HCT116 (cell line): Measurements from ENCODE around the gene RTN4RL2. TPM values are rescaled to one million over a fixed set of nuclear protein-coding genes. Genes with fewer than 3 reads are reported as not detected.

Experiments
- ATAC-seq: fragments of 200-7000 bp; cut with Tn5 transposase; 2 replicates; pipeline ENCODE4 v1.9.1; 2020; ENCODE audit warnings: mild to moderate bottlenecking, moderate library complexity
- BruUV-seq: library from RNA; stranded (reverse); fragments of 400-500 nt; replicated peaks from 2 replicates; lab custom pipeline; 2021; lab: Mats Ljungman, UMichigan
- CTCF ChIA-PET: fragments of 300-600 bp; sonication (Branson Sonifier 250); formaldehyde crosslinking; loops from one replicate; lab custom pipeline; 2021; ENCODE audit warnings: antibody characterized with exemption; lab: Charles Lee
- POLR2A ChIA-PET: fragments of 300-600, 350-600 bp; sonication (Branson Sonifier 250); formaldehyde crosslinking; loops from one replicate; lab custom pipeline; 2021; ENCODE audit warnings: antibody characterized with exemption; lab: Charles Lee
- RAD21 ChIA-PET, 2 experiments: fragments of 300-600 bp; sonication (Branson Sonifier 250); formaldehyde crosslinking; loops; one replicate each; lab custom pipeline; 2023; ENCODE audit warnings: low total read pairs in 2 of 2; ENCODE audit not compliant: uncharacterized antibody in 2 of 2, unreplicated experiment in 2 of 2, low non-redundant PET in 1 of 2; lab: Charles Lee
- DNase-seq: peaks from one replicate; pipeline ENCODE4 v3.0.0-alpha.2; 2010; ENCODE audit warnings: low read depth, low spot score
- H2AFZ ChIP-seq: fragments of 200-600 bp; shearing (Covaris generic), sonication (generic); 2 replicates; pipeline ENCODE4 v1.6.1; 2017; ENCODE audit warnings: low read depth, mixed run types, mixed read lengths, antibody characterized with exemption, low read length; ENCODE audit not compliant: poor library complexity, severe bottlenecking
- H3K27ac ChIP-seq: 2 replicates; pipeline ENCODE4 v1.5.1; 2012; ENCODE audit warnings: low read depth, low read length
- H3K27me3 ChIP-seq: fragments of 200-600 bp; sonication (generic); 2 replicates; pipeline ENCODE4 v1.6.1; 2016; ENCODE audit warnings: mixed run types, low read length, mixed read lengths; ENCODE audit not compliant: insufficient read depth
- H3K36me3 ChIP-seq, 2 experiments: fragments of 200-500 bp in 1 of 2; fragments of 200-600 bp in 1 of 2; sonication (Bioruptor generic) in 1 of 2; sonication (generic) in 1 of 2; 2 replicates each; pipeline versions ENCODE4 v1.5.1 to v1.6.1; 2014 to 2016; ENCODE audit warnings: low read length in 2 of 2, inconsistent platforms in 1 of 2, mixed read lengths in 1 of 2, mixed run types in 1 of 2; ENCODE audit not compliant: insufficient read depth in 2 of 2, control insufficient read depth in 1 of 2
- H3K4me1 ChIP-seq, 2 experiments: fragments of 200-600 bp in 1 of 2; sonication (generic) in 1 of 2; 2 replicates each; pipeline versions ENCODE4 v1.5.1 to v1.6.1; 2012 to 2017; ENCODE audit warnings: low read length in 2 of 2, inconsistent platforms in 1 of 2, mild to moderate bottlenecking in 1 of 2, mixed read lengths in 1 of 2, mixed run types in 1 of 2, moderate library complexity in 1 of 2; ENCODE audit not compliant: insufficient read depth in 2 of 2, control insufficient read depth in 1 of 2
- H3K4me2 ChIP-seq: fragments of 200-600 bp; sonication (generic); 2 replicates; pipeline ENCODE4 v1.6.1; 2017; ENCODE audit warnings: mixed run types, low read length, mixed read lengths
- H3K4me3 ChIP-seq, 2 experiments: fragments of 200-600 bp in 1 of 2; sonication (generic) in 1 of 2; replicated peaks in 1 of 2; 2 replicates each; pipeline ENCODE4 v1.5.1; 2011 to 2016; ENCODE audit warnings: low read length in 2 of 2, control low read depth in 1 of 2, low read depth in 1 of 2, mild to moderate bottlenecking in 1 of 2, mixed read lengths in 1 of 2, mixed run types in 1 of 2
- H3K79me2 ChIP-seq: fragments of 200-600 bp; sonication (generic); 2 replicates; pipeline ENCODE4 v1.6.1; 2017; ENCODE audit warnings: mild to moderate bottlenecking, mixed run types, low read length, moderate library complexity, mixed read lengths; ENCODE audit not compliant: insufficient read depth
- H3K9ac ChIP-seq: fragments of 200-600 bp; sonication (generic); 2 replicates; pipeline ENCODE4 v1.6.1; 2016; ENCODE audit warnings: low read length, mixed read lengths
- H3K9me2 ChIP-seq: fragments of 200-600 bp; sonication (generic), shearing (Covaris generic); 2 replicates; pipeline ENCODE4 v1.6.1; 2017; ENCODE audit warnings: mixed run types, mild to moderate bottlenecking, moderate library complexity; ENCODE audit not compliant: insufficient read depth
- H3K9me3 ChIP-seq, 2 experiments: fragments of 200-500 bp in 1 of 2; fragments of 200-600 bp in 1 of 2; sonication (Bioruptor generic) in 1 of 2; sonication (generic) in 1 of 2; 2 replicates each; pipeline ENCODE4 v1.6.1; 2014 to 2017; ENCODE audit warnings: low read length in 2 of 2, mixed read lengths in 2 of 2, inconsistent platforms in 1 of 2, low read depth in 1 of 2, mild to moderate bottlenecking in 1 of 2, mixed run types in 1 of 2, moderate library complexity in 1 of 2; ENCODE audit not compliant: control insufficient read depth in 1 of 2, insufficient read depth in 1 of 2
- H4K20me1 ChIP-seq: fragments of 200-600 bp; sonication (generic), shearing (Covaris generic); 2 replicates; pipeline ENCODE4 v1.6.1; 2017; ENCODE audit warnings: mixed run types, mild to moderate bottlenecking, moderate library complexity; ENCODE audit not compliant: insufficient read depth
- CEBPB ChIP-seq: IDR thresholded peaks from 2 replicates; pipeline ENCODE4 v1.6.1; 2012; ENCODE audit warnings: low read depth
- ELF1 ChIP-seq: IDR thresholded peaks from 2 replicates; pipeline ENCODE4 v1.6.1; 2012; ENCODE audit warnings: low read depth, borderline replicate concordance
- EZH2 ChIP-seq: fragments of 200-600 bp; sonication (generic); IDR thresholded peaks from 2 replicates; pipeline ENCODE4 v1.6.1; 2017; ENCODE audit warnings: antibody characterized with exemption, mixed run types
- FOSL1 ChIP-seq: IDR thresholded peaks from 2 replicates; pipeline ENCODE4 v1.6.1; 2012; ENCODE audit warnings: low read depth
- JUND ChIP-seq: IDR thresholded peaks from 2 replicates; pipeline ENCODE4 v1.6.1; 2012
- POLR2A ChIP-seq: IDR thresholded peaks from 2 replicates; pipeline ENCODE4 v1.7.0; 2011; ENCODE audit warnings: borderline replicate concordance; ENCODE audit not compliant: insufficient read depth, insufficient read length; ENCODE audit errors: extremely low read depth
- RAD21 ChIP-seq: IDR thresholded peaks from 2 replicates; pipeline ENCODE4 v1.6.1; 2012; ENCODE audit warnings: low read depth, mild to moderate bottlenecking
- SIN3A ChIP-seq: IDR thresholded peaks from 2 replicates; pipeline ENCODE4 v1.6.1; 2012; ENCODE audit warnings: low read depth
- SP1 ChIP-seq: IDR thresholded peaks from 2 replicates; pipeline ENCODE4 v1.6.1; 2012; ENCODE audit warnings: low read depth
- SRF ChIP-seq: IDR thresholded peaks from 2 replicates; pipeline ENCODE4 v1.6.1; 2012; ENCODE audit warnings: low read depth
- YY1 ChIP-seq: IDR thresholded peaks from 2 replicates; pipeline ENCODE4 v1.6.1; 2011; ENCODE audit warnings: low read length, low read depth, moderate library complexity, mild to moderate bottlenecking; ENCODE audit not compliant: insufficient replicate concordance; ENCODE audit errors: extremely low read depth
- ZNF274 ChIP-seq: fragments of 200-500 bp; sonication (Bioruptor generic); IDR thresholded peaks from 2 replicates; pipeline ENCODE4 v1.6.1; 2014; ENCODE audit warnings: mild to moderate bottlenecking, low read depth, low read length, inconsistent platforms
- intact Hi-C: fragments of 100-400 bp; cut with micrococcal nuclease; formaldehyde crosslinking; loops from 2 replicates; pipeline ENCODE4 v1.10.0; 2022
- total RNA-seq: library from RNA; stranded (reverse); gene quantifications from one replicate; pipeline ENCODE4 v1.2.1, GENCODE V29; 2021; ENCODE audit not compliant: unreplicated experiment
- TF ChIP-seq, protein P1 (sequence below): IDR thresholded peaks from 2 replicates; pipeline ENCODE4 v1.6.1; 2012
- TF ChIP-seq, protein P2 (sequence below): IDR thresholded peaks from 2 replicates; pipeline ENCODE4 v1.6.1; 2012; ENCODE audit warnings: low read depth
- TF ChIP-seq, protein P3 (sequence below): IDR thresholded peaks from 2 replicates; pipeline ENCODE4 v1.6.1; 2012
- TF ChIP-seq, protein P4 (sequence below), 3 experiments: fragments of 200-600 bp in 1 of 3; sonication (generic) in 1 of 3; IDR thresholded peaks in 2 of 3; conservative IDR thresholded peaks in 1 of 3; 2 replicates each; pipeline ENCODE4 v1.5.1; 2012 to 2017; ENCODE audit warnings: low read depth in 2 of 3, low read length in 2 of 3, antibody characterized with exemption in 1 of 3, borderline replicate concordance in 1 of 3, control low read depth in 1 of 3, mild to moderate bottlenecking in 1 of 3, mixed read lengths in 1 of 3, mixed run types in 1 of 3, moderate library complexity in 1 of 3; ENCODE audit not compliant: insufficient read depth in 1 of 3

Gene RTN4RL2
- total RNA-seq, 1 experiment from 2014 or later: 24.0 TPM

DNA sequence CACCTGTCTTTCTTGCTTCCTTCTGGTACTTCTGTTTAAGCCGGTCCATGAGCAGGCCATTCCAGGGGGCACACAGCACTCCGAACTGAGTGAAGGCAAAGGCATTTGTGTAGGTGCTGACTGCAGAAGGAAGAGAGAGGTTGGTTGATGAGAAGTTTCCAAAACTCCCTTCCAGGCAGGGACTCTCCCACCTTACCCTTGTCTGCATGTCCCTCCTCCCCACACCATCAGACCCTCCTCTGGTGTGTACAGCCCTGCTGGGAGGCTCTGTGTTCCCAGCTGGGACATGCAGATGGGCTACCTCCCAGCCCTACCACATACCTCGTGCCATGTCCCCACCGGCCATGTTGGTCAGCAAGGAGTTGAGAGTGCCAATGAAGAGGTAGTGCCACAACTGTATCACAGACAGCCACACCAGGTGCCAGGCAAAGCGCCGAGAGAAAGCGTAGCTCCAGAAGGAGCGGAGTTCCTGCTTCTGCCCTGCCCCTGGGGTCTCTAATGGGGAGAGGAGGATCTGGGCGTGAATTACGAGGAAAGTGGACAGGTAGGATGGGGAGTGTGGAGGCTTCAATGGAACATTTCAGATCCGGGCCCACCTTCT, 45.6 kb upstream of the RTN4RL2 start:
- BruUV-seq: no TSS peak
- Histone ChIP-seq H3K9ac (no peak overlapping the region), H3K4me3 (no peak overlapping the region), H3K27me3 (no peaks in the 10 kb centered on the region)
- CTCF ChIA-PET: no interaction called here
- TF ChIP-seq POLR2A (no peak), ELF1 (no peak), SP1 (no peak), SIN3A (no peak), ZNF274 (no peak), YY1 (no peak)
- TF ChIP-seq, protein P1, sequence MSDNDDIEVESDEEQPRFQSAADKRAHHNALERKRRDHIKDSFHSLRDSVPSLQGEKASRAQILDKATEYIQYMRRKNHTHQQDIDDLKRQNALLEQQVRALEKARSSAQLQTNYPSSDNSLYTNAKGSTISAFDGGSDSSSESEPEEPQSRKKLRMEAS: no peak
- TF ChIP-seq, all 23 proteins: peak for 0
- H3K9me2 ChIP-seq: no peaks in the 10 kb centered on the region
- ChIA-PET POLR2A (no interaction called here), RAD21 (no interaction called here)
- no peak overlapping the region for H2AFZ ChIP-seq
- H3K79me2 ChIP-seq: no peaks in the 10 kb centered on the region
- no peak for DNase-seq
- no peak for ATAC-seq
- H4K20me1 ChIP-seq: no peaks in the 10 kb centered on the region
- intact Hi-C loops: no loop called here
- H3K9me3 ChIP-seq: no peaks in the 10 kb centered on the region
- no peak overlapping the region for H3K27ac ChIP-seq
- H3K36me3 ChIP-seq: peaks cover 0 to 4% of the 10 kb centered on the region in 2 experiments; a peak in 2 of 4 replicates
- H3K4me2 ChIP-seq: no peak overlapping the region
- peaks cover 0 to 4% of the 10 kb centered on the region in 2 experiments; a peak in 1 of 4 replicates for H3K4me1 ChIP-seq

- peaks cover 0 to 4% of the 10 kb centered on the region in 2 experiments; a peak in 1 of 4 replicates for H3K36me3 ChIP-seq
- BruUV-seq: no TSS peak
- TF ChIP-seq SP1: no peak
- TF ChIP-seq, protein P2, sequence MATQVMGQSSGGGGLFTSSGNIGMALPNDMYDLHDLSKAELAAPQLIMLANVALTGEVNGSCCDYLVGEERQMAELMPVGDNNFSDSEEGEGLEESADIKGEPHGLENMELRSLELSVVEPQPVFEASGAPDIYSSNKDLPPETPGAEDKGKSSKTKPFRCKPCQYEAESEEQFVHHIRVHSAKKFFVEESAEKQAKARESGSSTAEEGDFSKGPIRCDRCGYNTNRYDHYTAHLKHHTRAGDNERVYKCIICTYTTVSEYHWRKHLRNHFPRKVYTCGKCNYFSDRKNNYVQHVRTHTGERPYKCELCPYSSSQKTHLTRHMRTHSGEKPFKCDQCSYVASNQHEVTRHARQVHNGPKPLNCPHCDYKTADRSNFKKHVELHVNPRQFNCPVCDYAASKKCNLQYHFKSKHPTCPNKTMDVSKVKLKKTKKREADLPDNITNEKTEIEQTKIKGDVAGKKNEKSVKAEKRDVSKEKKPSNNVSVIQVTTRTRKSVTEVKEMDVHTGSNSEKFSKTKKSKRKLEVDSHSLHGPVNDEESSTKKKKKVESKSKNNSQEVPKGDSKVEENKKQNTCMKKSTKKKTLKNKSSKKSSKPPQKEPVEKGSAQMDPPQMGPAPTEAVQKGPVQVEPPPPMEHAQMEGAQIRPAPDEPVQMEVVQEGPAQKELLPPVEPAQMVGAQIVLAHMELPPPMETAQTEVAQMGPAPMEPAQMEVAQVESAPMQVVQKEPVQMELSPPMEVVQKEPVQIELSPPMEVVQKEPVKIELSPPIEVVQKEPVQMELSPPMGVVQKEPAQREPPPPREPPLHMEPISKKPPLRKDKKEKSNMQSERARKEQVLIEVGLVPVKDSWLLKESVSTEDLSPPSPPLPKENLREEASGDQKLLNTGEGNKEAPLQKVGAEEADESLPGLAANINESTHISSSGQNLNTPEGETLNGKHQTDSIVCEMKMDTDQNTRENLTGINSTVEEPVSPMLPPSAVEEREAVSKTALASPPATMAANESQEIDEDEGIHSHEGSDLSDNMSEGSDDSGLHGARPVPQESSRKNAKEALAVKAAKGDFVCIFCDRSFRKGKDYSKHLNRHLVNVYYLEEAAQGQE: no peak
- no peak for TF ChIP-seq CEBPB
- no peak for TF ChIP-seq EZH2
- TF ChIP-seq, protein P3, sequence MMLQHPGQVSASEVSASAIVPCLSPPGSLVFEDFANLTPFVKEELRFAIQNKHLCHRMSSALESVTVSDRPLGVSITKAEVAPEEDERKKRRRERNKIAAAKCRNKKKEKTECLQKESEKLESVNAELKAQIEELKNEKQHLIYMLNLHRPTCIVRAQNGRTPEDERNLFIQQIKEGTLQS: no peak
- TF ChIP-seq, protein P1: no peak
- TF ChIP-seq RAD21: no peak
- TF ChIP-seq FOSL1: no peak
- no peak for TF ChIP-seq JUND
- no peak for TF ChIP-seq SRF
- TF ChIP-seq, protein P4, sequence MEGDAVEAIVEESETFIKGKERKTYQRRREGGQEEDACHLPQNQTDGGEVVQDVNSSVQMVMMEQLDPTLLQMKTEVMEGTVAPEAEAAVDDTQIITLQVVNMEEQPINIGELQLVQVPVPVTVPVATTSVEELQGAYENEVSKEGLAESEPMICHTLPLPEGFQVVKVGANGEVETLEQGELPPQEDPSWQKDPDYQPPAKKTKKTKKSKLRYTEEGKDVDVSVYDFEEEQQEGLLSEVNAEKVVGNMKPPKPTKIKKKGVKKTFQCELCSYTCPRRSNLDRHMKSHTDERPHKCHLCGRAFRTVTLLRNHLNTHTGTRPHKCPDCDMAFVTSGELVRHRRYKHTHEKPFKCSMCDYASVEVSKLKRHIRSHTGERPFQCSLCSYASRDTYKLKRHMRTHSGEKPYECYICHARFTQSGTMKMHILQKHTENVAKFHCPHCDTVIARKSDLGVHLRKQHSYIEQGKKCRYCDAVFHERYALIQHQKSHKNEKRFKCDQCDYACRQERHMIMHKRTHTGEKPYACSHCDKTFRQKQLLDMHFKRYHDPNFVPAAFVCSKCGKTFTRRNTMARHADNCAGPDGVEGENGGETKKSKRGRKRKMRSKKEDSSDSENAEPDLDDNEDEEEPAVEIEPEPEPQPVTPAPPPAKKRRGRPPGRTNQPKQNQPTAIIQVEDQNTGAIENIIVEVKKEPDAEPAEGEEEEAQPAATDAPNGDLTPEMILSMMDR (IDR thresholded peaks at IDR 0.05 in 2 of 3, conservative IDR thresholded peaks at IDR 0.05 in 1 of 3; ENCODE audit: borderline replicate concordance in 1 of 3, insufficient read depth in 1 of 3, low read depth in 2 of 3, low read length in 2 of 3): no peak
Observed at GRCh38 chr11:57416436-57416835, 43.9 kb upstream of the RTN4RL2 start.

More at GRCh38 chr11:57416436-57416835, 43.9 kb upstream of the RTN4RL2 start:
- ChIA-PET CTCF (no interaction called here), POLR2A (no interaction called here), RAD21 (no interaction called here)
- intact Hi-C loops: no loop called here
- Histone ChIP-seq H3K9me2 (no peaks in the 10 kb centered on the region), H3K27ac (no peak overlapping the region), H3K4me1 (peaks cover 0 to 4% of the 10 kb centered on the region in 2 experiments; a peak in 1 of 4 replicates), H4K20me1 (no peaks in the 10 kb centered on the region), H3K79me2 (no peaks in the 10 kb centered on the region), H3K9ac (no peak overlapping the region), H3K4me3 (no peak overlapping the region), H3K4me2 (no peak overlapping the region), H3K9me3 (no peaks in the 10 kb centered on the region), H2AFZ (no peak overlapping the region), H3K27me3 (no peaks in the 10 kb centered on the region)
- no peak for ATAC-seq
- DNase-seq: no peak
